ENCODE measurements around the gene GRK5.

DNA sequence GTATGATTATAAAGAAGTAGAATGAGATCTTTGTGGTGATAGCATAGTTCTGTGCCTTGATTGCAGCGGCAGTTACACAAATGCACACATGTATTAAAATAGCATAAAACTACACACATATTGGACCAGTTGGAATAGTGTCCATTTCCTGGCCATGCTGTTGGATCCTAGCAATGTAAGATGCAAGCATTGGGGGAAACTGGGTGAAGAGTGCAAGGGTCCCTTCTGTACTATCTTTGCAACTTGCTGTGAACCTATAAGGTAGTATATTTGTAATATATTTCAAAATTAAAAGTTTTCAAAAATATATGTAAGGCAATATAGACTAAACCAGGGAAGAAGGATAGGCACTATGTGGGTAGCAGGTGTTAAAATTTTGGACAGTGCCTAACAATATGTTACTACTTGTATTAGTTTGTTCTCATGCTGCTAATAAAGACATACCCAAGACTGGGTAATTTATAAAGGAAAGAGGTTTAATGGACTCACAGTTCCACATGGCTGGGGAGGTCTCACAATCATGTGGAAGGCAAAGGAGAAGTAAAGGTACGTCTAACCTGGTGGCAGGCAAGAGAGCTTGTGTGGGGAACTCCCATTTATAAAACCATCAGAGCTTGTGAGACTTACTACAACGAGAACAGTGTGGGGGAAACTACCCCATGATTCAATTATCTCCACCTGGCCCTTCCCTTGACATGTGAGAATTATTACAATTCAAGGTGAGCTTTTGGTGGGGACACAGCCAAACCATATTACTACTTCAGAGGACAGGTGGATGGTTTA is 263.7 kb downstream of the GRK5 start:
- TF ChIP-seq CTCF (IDR thresholded peaks at IDR 0.05): no peak
- no peak for TF ChIP-seq TEAD4 (CRISPR knock-in tag; IDR thresholded peaks at IDR 0.05)
- no peak for TF ChIP-seq SOX15 (CRISPR knock-in tag; IDR thresholded peaks at IDR 0.05)
- no peak for TF ChIP-seq FOXJ3 (CRISPR knock-in tag; IDR thresholded peaks at IDR 0.05; ENCODE audit: borderline replicate concordance)
